A549 (cell line): Measurements from ENCODE around the gene CACNA1S. TPM values are rescaled to one million over a fixed set of nuclear protein-coding genes. Genes with fewer than 3 reads are reported as not detected.

Source experiments
- ATAC-seq, 2 experiments: fragments of 200-7000 bp in 1 of 2; fragments of >200 bp in 1 of 2; cut with Nextera tagmentation in 1 of 2; cut with Tn5 transposase in 1 of 2; 3 replicates each; pipeline versions ENCODE4 v1.8.0 to v1.9.1; 2018 to 2020; ENCODE audit warnings: mild to moderate bottlenecking in 1 of 2, moderate library complexity in 1 of 2
- CTCF ChIA-PET: fragments of 300-600 bp; sonication (Branson Sonifier 250); formaldehyde crosslinking; extraction: SDS; loops from one replicate; lab custom pipeline; 2021; ENCODE audit warnings: antibody characterized with exemption, inconsistent platforms; lab: Yijun Ruan, JAX
- POLR2A ChIA-PET: fragments of 350-600 bp; formaldehyde crosslinking; extraction: SDS; loops from one replicate; lab custom pipeline; 2021; ENCODE audit warnings: antibody characterized with exemption, inconsistent platforms; lab: Yijun Ruan, JAX
- DNase-seq, 2 experiments: peaks; one replicate each; pipeline versions ENCODE4 v3.0.0 to v3.0.0-alpha.2; 2011 to 2016; ENCODE audit warnings: low read depth in 1 of 2, low spot score in 1 of 2
- FAIRE-seq: peaks from 2 replicates; lab custom pipeline; 2011; peaks lifted over from hg19 to GRCh38; lab: Jason Lieb, UNC
- H3K27ac ChIP-seq, 2 experiments: fragments of >200 bp; sonication (Bioruptor Twin); formaldehyde crosslinking; 3 replicates each; pipeline ENCODE4 v1.5.1; 2016 to 2017
- H3K4me1 ChIP-seq: fragments of >200 bp; sonication (Bioruptor Twin); formaldehyde crosslinking; 3 replicates; pipeline ENCODE4 v1.6.1; 2016
- H3K4me2 ChIP-seq: fragments of >200 bp; sonication (Bioruptor Twin); formaldehyde crosslinking; 3 replicates; pipeline ENCODE4 v1.6.1; 2016
- H3K4me3 ChIP-seq: fragments of >200 bp; sonication (Bioruptor Twin); formaldehyde crosslinking; 3 replicates; pipeline ENCODE4 v1.5.1; 2016
- H3K9me3 ChIP-seq: fragments of >200 bp; sonication (Bioruptor Twin); formaldehyde crosslinking; 3 replicates; pipeline ENCODE4 v1.6.1; 2016
- CBX2 ChIP-seq: fragments of 200-600 bp; sonication (generic); IDR thresholded peaks from 2 replicates; pipeline ENCODE4 v1.6.1; 2016; ENCODE audit warnings: low read depth, mild to moderate bottlenecking, borderline replicate concordance
- CEBPB ChIP-seq, 2 experiments: fragments of >200 bp in 1 of 2; sonication (Bioruptor Twin) in 1 of 2; formaldehyde crosslinking in 1 of 2; IDR thresholded peaks; 2 replicates each; pipeline ENCODE4 v1.6.1; 2012 to 2016
- CHD2 ChIP-seq: fragments of 150-350 bp; IDR thresholded peaks from 2 replicates; pipeline ENCODE4 v1.6.1; 2014; ENCODE audit warnings: low read length; ENCODE audit not compliant: partially characterized antibody
- CHD4 ChIP-seq: fragments of 200-600 bp; sonication (generic); IDR thresholded peaks from 2 replicates; pipeline ENCODE4 v1.6.1; 2016; ENCODE audit warnings: antibody characterized with exemption, mild to moderate bottlenecking, borderline replicate concordance
- GATA3 ChIP-seq: IDR thresholded peaks from 2 replicates; pipeline ENCODE4 v1.6.1; 2012; ENCODE audit warnings: borderline replicate concordance
- HOXB13 ChIP-seq: fragments of 250-450 bp; sonication (Bioruptor Pico); IDR thresholded peaks from 2 replicates; pipeline ENCODE4 v1.5.0; 2020; ENCODE audit warnings: low read depth, mild to moderate bottlenecking, moderate library complexity
- JUN ChIP-seq, 2 experiments: fragments of >200 bp; sonication (Bioruptor Twin); formaldehyde crosslinking; IDR thresholded peaks; 2 replicates in 1 of 2; 3 replicates in 1 of 2; pipeline ENCODE4 v1.6.1; 2016 to 2017
- POLR2A ChIP-seq: IDR thresholded peaks from 2 replicates; pipeline ENCODE4 v1.6.1; 2012; ENCODE audit warnings: mild to moderate bottlenecking, low read length
- POLR2AphosphoS2 ChIP-seq: conservative IDR thresholded peaks from 2 replicates; pipeline ENCODE4 v1.6.1; 2012; ENCODE audit warnings: low read length, improper control_type of control experiment, inconsistent platforms
- RCOR1 ChIP-seq: fragments of 150-350 bp; IDR thresholded peaks from 2 replicates; pipeline ENCODE4 v1.6.1; 2014; ENCODE audit warnings: antibody characterized with exemption, low read length, low read depth
- RFX5 ChIP-seq: fragments of 450-650 bp; IDR thresholded peaks from 2 replicates; pipeline ENCODE4 v1.7.1; 2014; ENCODE audit warnings: antibody characterized with exemption, mild to moderate bottlenecking, moderate library complexity
- TFCP2L1 ChIP-seq: fragments of 250-450 bp; sonication (Bioruptor Pico); IDR thresholded peaks from 2 replicates; pipeline ENCODE4 v1.5.0; 2021; ENCODE audit warnings: mild to moderate bottlenecking
- TP53 ChIP-seq: fragments of 250-450 bp; sonication (Bioruptor Pico); IDR thresholded peaks from 2 replicates; pipeline ENCODE4 v1.5.0; 2021; ENCODE audit warnings: mild to moderate bottlenecking, moderate library complexity
- ZSCAN20 ChIP-seq: fragments of 250-450 bp; sonication (Bioruptor Pico); IDR thresholded peaks from 2 replicates; pipeline ENCODE4 v1.8.0; 2022; ENCODE audit warnings: mild to moderate bottlenecking, moderate library complexity
- whole genome bisulfite sequencing: methylation state at CpG from one replicate; pipeline ENCODE4 v1.1.6; 2017; ENCODE audit errors: missing lambda C conversion rate; 5-methylcytosine and 5-hydroxymethylcytosine counted together
- polyA plus RNA-seq, 4 experiments: library from polyadenylated mRNA; depleted of rRNA in 3 of 4; stranded (reverse); fragments of >200 nt; fragmentation: RNase III in 1 of 4; extraction: RNeasy Plus Mini Kit Qiagen cat#74134 plus additional on column Dnase treatment in 1 of 4; gene quantifications; 2 replicates in 3 of 4; 3 replicates in 1 of 4; pipeline ENCODE4 v1.2.3, GENCODE V29; 2011 to 2017
- TF ChIP-seq, protein P1 (sequence below): fragments of >200 bp; sonication (Bioruptor Twin); formaldehyde crosslinking; IDR thresholded peaks from 2 replicates; pipeline ENCODE4 v1.6.1; 2016
- TF ChIP-seq, protein P2 (sequence below): fragments of 250-450 bp; sonication (Bioruptor Pico); IDR thresholded peaks from 2 replicates; pipeline ENCODE4 v1.5.0; 2021; ENCODE audit warnings: mild to moderate bottlenecking, moderate library complexity, borderline replicate concordance
- TF ChIP-seq, protein P3 (sequence below): fragments of >200 bp; sonication (Bioruptor Twin); formaldehyde crosslinking; IDR thresholded peaks from 3 replicates; pipeline ENCODE4 v1.5.1; 2016
- TF ChIP-seq, protein P4 (sequence below): IDR thresholded peaks from 2 replicates; pipeline ENCODE4 v1.6.1; 2012; ENCODE audit warnings: low read depth, borderline replicate concordance
- TF ChIP-seq, protein P5 (sequence below): fragments of 450-650 bp; IDR thresholded peaks from 2 replicates; pipeline ENCODE4 v1.6.1; 2014; ENCODE audit warnings: antibody characterized with exemption
- TF ChIP-seq, protein P6 (sequence below): fragments of 200-600 bp; sonication (generic); IDR thresholded peaks from 2 replicates; pipeline ENCODE4 v1.6.1; 2016; ENCODE audit warnings: antibody characterized with exemption, mild to moderate bottlenecking, moderate library complexity
- TF ChIP-seq, protein P7 (sequence below): IDR thresholded peaks from 2 replicates; pipeline ENCODE4 v1.6.1; 2012

Gene CACNA1S
- polyA plus RNA-seq, 2 of the 4 experiments (the other 2 are of a cell fraction), result 0.01 TPM; not detected in 1

DNA sequence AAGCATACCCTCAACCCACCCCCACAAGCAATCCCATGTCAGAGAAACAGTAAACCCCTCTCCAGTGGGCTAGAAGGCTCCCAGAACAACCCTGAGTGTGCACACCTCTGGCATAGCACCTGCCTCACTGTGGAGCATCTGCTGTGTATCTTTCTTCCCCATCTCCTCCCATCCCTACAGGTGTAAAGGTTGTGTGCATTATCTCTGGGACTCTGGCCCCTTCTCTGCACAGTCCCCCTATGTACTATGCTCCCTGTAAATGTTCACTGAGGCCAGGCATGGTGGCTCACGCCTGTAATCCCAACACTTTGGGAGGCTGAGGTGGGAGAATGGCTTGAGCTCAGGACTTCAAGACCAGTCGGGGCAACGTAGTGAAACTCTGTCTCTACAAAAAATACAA is 700 bp upstream of the CACNA1S start:
- ChIA-PET CTCF (interaction anchor here (0.9 to 7.4 kb wide), 9 partner anchors 10 to 222 kb away, joined by 4 to 84 read pairs (median 8); no protein-coding TSS in a partner anchor), POLR2A (interaction anchor here (1.0 to 1.1 kb wide), 2 partner anchors 27 to 491 kb away, joined by 3 to 4 read pairs; no protein-coding TSS in a partner anchor)
- FAIRE-seq, result no peak
- no peaks in the 10 kb centered on the region for H3K9me3 ChIP-seq
- H3K27ac ChIP-seq, result no peak overlapping the region
- H3K4me3 ChIP-seq, result no peak overlapping the region
- 89% methylated on average over 3 of the region's 3 CpGs for WGBS
- no peak for ATAC-seq
- DNase-seq, result no peak
- no peak overlapping the region for H3K4me2 ChIP-seq
- no peak for TF ChIP-seq HOXB13 (CRISPR knock-in tag)
- TF ChIP-seq, protein P1, sequence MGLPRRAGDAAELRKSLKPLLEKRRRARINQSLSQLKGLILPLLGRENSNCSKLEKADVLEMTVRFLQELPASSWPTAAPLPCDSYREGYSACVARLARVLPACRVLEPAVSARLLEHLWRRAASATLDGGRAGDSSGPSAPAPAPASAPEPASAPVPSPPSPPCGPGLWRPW, result no peak
- TF ChIP-seq, protein P2, sequence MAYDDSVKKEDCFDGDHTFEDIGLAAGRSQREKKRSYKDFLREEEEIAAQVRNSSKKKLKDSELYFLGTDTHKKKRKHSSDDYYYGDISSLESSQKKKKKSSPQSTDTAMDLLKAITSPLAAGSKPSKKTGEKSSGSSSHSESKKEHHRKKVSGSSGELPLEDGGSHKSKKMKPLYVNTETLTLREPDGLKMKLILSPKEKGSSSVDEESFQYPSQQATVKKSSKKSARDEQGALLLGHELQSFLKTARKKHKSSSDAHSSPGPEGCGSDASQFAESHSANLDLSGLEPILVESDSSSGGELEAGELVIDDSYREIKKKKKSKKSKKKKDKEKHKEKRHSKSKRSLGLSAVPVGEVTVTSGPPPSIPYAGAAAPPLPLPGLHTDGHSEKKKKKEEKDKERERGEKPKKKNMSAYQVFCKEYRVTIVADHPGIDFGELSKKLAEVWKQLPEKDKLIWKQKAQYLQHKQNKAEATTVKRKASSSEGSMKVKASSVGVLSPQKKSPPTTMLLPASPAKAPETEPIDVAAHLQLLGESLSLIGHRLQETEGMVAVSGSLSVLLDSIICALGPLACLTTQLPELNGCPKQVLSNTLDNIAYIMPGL, result no peak
- TF ChIP-seq, protein P3, sequence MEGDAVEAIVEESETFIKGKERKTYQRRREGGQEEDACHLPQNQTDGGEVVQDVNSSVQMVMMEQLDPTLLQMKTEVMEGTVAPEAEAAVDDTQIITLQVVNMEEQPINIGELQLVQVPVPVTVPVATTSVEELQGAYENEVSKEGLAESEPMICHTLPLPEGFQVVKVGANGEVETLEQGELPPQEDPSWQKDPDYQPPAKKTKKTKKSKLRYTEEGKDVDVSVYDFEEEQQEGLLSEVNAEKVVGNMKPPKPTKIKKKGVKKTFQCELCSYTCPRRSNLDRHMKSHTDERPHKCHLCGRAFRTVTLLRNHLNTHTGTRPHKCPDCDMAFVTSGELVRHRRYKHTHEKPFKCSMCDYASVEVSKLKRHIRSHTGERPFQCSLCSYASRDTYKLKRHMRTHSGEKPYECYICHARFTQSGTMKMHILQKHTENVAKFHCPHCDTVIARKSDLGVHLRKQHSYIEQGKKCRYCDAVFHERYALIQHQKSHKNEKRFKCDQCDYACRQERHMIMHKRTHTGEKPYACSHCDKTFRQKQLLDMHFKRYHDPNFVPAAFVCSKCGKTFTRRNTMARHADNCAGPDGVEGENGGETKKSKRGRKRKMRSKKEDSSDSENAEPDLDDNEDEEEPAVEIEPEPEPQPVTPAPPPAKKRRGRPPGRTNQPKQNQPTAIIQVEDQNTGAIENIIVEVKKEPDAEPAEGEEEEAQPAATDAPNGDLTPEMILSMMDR, result no peak
- no peak for TF ChIP-seq TP53 (CRISPR knock-in tag)
- TF ChIP-seq, protein P4, sequence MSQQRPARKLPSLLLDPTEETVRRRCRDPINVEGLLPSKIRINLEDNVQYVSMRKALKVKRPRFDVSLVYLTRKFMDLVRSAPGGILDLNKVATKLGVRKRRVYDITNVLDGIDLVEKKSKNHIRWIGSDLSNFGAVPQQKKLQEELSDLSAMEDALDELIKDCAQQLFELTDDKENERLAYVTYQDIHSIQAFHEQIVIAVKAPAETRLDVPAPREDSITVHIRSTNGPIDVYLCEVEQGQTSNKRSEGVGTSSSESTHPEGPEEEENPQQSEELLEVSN, result no peak
- TF ChIP-seq GATA3, result no peak
- TF ChIP-seq POLR2A, result no peak
- TF ChIP-seq RCOR1, result no peak
- H3K4me1 ChIP-seq, result peaks cover 8% of the 10 kb centered on the region

DNA sequence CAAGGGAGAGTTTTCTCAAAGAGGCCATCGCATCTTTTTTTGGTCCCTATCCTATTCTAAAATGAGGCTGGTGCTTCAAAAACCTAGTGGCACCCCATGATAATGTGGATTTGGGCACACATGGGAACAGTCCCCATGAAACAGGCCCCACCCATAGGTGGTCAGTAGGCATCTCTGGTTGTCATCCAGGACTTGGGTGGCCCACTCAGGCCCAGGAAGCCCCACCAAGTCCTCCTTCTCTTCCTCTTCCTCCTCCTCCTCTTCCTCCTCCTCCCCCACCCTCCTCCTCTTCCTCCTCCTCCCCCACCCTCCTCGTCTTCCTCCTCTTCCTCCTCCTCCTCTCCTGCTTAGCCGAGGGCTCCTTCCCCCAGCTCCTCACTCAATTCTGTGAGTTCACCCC is 554 bp downstream of the CACNA1S start:
- no peak overlapping the region for H3K4me2 ChIP-seq
- no peak overlapping the region for H3K27ac ChIP-seq
- FAIRE-seq, result no peak
- ChIA-PET POLR2A (no interaction called here), CTCF (interaction anchor here (0.6 to 7.4 kb wide), 6 partner anchors 13 to 139 kb away, joined by 3 to 84 read pairs (median 3); no protein-coding TSS in a partner anchor)
- ATAC-seq, result no peak
- H3K4me1 ChIP-seq, result peaks cover 8% of the 10 kb centered on the region
- DNase-seq, result no peak
- no peak overlapping the region for H3K4me3 ChIP-seq
- TF ChIP-seq, protein P5, sequence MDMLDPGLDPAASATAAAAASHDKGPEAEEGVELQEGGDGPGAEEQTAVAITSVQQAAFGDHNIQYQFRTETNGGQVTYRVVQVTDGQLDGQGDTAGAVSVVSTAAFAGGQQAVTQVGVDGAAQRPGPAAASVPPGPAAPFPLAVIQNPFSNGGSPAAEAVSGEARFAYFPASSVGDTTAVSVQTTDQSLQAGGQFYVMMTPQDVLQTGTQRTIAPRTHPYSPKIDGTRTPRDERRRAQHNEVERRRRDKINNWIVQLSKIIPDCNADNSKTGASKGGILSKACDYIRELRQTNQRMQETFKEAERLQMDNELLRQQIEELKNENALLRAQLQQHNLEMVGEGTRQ, result no peak
- TF ChIP-seq JUN (IDR thresholded peaks at IDR 0.05), result no peak
- no peak for TF ChIP-seq RFX5
- no peak for TF ChIP-seq TFCP2L1 (CRISPR knock-in tag)
- no peak for TF ChIP-seq ZSCAN20 (CRISPR knock-in tag)
- no peak for TF ChIP-seq POLR2AphosphoS2
- no peak for TF ChIP-seq CBX2
- WGBS, result 91% methylated on average over 3 of the region's 3 CpGs
- H3K9me3 ChIP-seq, result no peaks in the 10 kb centered on the region

DNA sequence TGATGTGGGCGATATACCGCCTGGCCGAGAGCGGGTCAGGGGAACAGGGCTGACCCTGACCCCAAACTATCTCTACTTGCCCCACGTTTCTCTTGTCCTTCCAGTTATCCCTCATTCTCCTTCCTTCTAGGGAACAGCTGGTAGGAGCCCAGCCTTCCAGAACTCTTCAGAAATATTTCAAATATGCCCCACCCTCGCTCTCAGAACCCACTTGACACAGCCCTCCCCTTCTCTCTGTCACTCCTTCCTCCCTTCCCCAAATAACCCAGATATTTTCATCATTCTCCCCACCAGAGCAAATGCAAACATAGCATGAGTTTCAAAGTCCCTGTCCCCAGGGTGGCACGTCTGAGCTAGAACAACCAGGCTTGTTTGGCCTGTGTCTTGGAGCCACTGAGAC is 1.1 kb downstream of the CACNA1S start:
- ChIA-PET CTCF (interaction anchor here (0.6 to 7.4 kb wide), 6 partner anchors 12 to 139 kb away, joined by 3 to 84 read pairs (median 3); no protein-coding TSS in a partner anchor), POLR2A (no interaction called here)
- FAIRE-seq, result no peak
- TF ChIP-seq CHD4, result no peak
- TF ChIP-seq, protein P6, sequence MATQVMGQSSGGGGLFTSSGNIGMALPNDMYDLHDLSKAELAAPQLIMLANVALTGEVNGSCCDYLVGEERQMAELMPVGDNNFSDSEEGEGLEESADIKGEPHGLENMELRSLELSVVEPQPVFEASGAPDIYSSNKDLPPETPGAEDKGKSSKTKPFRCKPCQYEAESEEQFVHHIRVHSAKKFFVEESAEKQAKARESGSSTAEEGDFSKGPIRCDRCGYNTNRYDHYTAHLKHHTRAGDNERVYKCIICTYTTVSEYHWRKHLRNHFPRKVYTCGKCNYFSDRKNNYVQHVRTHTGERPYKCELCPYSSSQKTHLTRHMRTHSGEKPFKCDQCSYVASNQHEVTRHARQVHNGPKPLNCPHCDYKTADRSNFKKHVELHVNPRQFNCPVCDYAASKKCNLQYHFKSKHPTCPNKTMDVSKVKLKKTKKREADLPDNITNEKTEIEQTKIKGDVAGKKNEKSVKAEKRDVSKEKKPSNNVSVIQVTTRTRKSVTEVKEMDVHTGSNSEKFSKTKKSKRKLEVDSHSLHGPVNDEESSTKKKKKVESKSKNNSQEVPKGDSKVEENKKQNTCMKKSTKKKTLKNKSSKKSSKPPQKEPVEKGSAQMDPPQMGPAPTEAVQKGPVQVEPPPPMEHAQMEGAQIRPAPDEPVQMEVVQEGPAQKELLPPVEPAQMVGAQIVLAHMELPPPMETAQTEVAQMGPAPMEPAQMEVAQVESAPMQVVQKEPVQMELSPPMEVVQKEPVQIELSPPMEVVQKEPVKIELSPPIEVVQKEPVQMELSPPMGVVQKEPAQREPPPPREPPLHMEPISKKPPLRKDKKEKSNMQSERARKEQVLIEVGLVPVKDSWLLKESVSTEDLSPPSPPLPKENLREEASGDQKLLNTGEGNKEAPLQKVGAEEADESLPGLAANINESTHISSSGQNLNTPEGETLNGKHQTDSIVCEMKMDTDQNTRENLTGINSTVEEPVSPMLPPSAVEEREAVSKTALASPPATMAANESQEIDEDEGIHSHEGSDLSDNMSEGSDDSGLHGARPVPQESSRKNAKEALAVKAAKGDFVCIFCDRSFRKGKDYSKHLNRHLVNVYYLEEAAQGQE, result no peak
- TF ChIP-seq, protein P7, sequence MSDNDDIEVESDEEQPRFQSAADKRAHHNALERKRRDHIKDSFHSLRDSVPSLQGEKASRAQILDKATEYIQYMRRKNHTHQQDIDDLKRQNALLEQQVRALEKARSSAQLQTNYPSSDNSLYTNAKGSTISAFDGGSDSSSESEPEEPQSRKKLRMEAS, result no peak
- TF ChIP-seq, protein P4, result no peak
- no peak for TF ChIP-seq CHD2
- TF ChIP-seq, protein P5, result no peak
- TF ChIP-seq RCOR1, result no peak
- no peak for TF ChIP-seq CEBPB (IDR thresholded peaks at IDR 0.05)
- no peak for TF ChIP-seq POLR2AphosphoS2
- TF ChIP-seq GATA3, result no peak

More for the DNA sequence above, 1.1 kb downstream of the CACNA1S start:
- DNase-seq (no peak), ATAC-seq (no peak)
- Histone ChIP-seq H3K4me1 (peaks cover 8% of the 10 kb centered on the region), H3K4me3 (no peak overlapping the region), H3K9me3 (no peaks in the 10 kb centered on the region), H3K27ac (no peak overlapping the region), H3K4me2 (no peak overlapping the region)
- WGBS, result 76% methylated on average over 7 of the region's 7 CpGs
